Lung (tissue), 12 donors: ENCODE data around the gene TMEM38B. TPM values are rescaled to one million over a fixed set of nuclear protein-coding genes. Genes with fewer than 3 reads are reported as not detected.

ENCODE experiments used
- ATAC-seq: fragments of 200-7000 bp; cut with Tn5 transposase; one replicate; pipeline ENCODE4 v1.9.1; 2020; ENCODE audit warnings: moderate number of reproducible peaks; ENCODE audit not compliant: insufficient read depth, low FRiP score
- DNase-seq, 3 donors: peaks; one replicate each; pipeline ENCODE4 v3.0.0-alpha.2; 2013 to 2017
- H3K27ac ChIP-seq, 2 donors: one replicate each; pipeline ENCODE4 v1.5.1; 2013; ENCODE audit warnings: mild to moderate bottlenecking in 2 of 2, moderate library complexity in 2 of 2, control low read depth in 1 of 2, inconsistent platforms in 1 of 2, low read depth in 1 of 2, low read length in 1 of 2
- H3K27me3 ChIP-seq, 3 donors: one replicate each; pipeline ENCODE4 v1.5.1; 2013; ENCODE audit warnings: low read length in 2 of 3; ENCODE audit not compliant: control insufficient read depth in 3 of 3, insufficient read depth in 3 of 3
- H3K36me3 ChIP-seq, 4 donors: one replicate each; pipeline ENCODE4 v1.5.1; 2013; ENCODE audit warnings: low read length in 4 of 4, mild to moderate bottlenecking in 1 of 4, moderate library complexity in 1 of 4; ENCODE audit not compliant: control insufficient read depth in 4 of 4, insufficient read depth in 4 of 4
- H3K4me1 ChIP-seq, 5 donors: one replicate each; pipeline ENCODE4 v1.5.1; 2013; ENCODE audit warnings: low read length in 5 of 5, mild to moderate bottlenecking in 2 of 5, moderate library complexity in 1 of 5; ENCODE audit not compliant: control insufficient read depth in 5 of 5, insufficient read depth in 5 of 5
- H3K4me3 ChIP-seq: one replicate; pipeline ENCODE4 v1.5.1; 2013; ENCODE audit warnings: mild to moderate bottlenecking, control low read depth, moderate library complexity
- H3K9ac ChIP-seq, 2 donors: one replicate each; pipeline ENCODE4 v1.5.1; 2013; ENCODE audit warnings: low read length in 2 of 2, control low read depth in 1 of 2; ENCODE audit not compliant: insufficient read depth in 1 of 2
- H3K9me3 ChIP-seq, 4 donors: one replicate each; pipeline ENCODE4 v1.5.1; 2013; ENCODE audit warnings: low read length in 3 of 4, mild to moderate bottlenecking in 1 of 4, moderate library complexity in 1 of 4; ENCODE audit not compliant: control insufficient read depth in 4 of 4, insufficient read depth in 3 of 4
- WGBS, 2 donors: extraction: QIAGEN DNeasy Blood & Tissue Kit; methylation state at CpG; one replicate each; pipeline ENCODE4 v1.1.7; 2013; 5-methylcytosine and 5-hydroxymethylcytosine counted together
- polyA plus RNA-seq, 2 donors: library from polyadenylated mRNA; stranded (reverse); fragments of 200-250 nt; gene quantifications; one replicate each; pipeline ENCODE4 v1.2.1, GENCODE V29; 2013
- total RNA-seq, 2 donors: library from RNA; depleted of rRNA in 1 of 2; stranded (reverse); fragments of >200 nt in 1 of 2; gene quantifications; one replicate each; pipeline ENCODE4 v1.2.1, GENCODE V29; 2014 to 2021
- TF ChIP-seq, protein P1 (sequence below): IDR thresholded peaks from 2 replicates; pipeline ENCODE4 v1.5.1; 2012; ENCODE audit warnings: mild to moderate bottlenecking; ENCODE audit errors: control extremely low read depth, extremely low read depth
- donor health status: control.
- donor health status: control.
- donor health status: Bipolar disorder and iron deficiency.
- donor health status: healthy.
- donor health status: DM: yes; HTN: yes; CAD: no.

Gene TMEM38B
- total and polyA plus RNA-seq, 4 donors: 4.9 to 17.2 (median 11.1) TPM

DNA sequence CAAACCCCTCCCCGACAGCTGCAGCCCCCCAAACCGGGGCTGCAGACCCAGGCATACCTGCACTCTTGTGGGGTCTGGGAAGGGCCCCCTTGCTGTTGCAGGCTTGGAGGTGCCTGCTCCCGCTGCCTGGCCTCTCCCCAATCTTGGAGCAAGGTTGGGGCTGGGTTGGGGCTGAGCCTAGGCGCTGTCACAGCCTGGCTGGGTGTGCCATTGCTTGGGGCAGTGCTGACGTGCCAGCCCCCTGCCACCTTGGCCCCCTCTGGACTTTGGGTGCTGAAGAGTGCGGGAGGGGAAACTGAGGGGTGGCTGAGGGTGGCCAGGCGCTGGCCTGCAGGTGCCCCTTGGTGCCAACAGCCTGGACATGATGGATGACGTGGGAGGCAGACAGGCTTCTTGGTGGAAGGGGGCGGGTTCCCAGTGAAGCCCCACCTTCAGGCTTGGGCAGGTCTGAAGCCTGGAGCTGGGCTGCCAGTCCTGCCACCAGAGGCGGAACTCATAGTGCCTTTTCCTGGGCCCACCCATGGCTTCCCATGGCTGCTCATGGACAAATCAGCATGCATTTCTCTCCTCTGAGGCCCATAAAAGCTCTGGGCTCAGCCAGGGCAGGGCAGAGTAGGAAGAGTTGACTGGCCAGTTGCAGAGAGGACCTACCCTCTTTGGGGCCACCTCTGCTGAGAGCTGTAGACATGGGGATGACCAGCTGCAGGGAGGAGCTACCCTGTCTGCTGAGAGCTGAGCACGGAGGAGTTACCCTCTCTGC, 19.1 kb downstream of the TMEM38B start:
- H3K27me3 ChIP-seq: no peaks in the 10 kb centered on the region
- H3K4me1 ChIP-seq: peaks cover 0 to 6% (median 0%) of the 10 kb centered on the region in 5 donors
- TF ChIP-seq, protein P1, sequence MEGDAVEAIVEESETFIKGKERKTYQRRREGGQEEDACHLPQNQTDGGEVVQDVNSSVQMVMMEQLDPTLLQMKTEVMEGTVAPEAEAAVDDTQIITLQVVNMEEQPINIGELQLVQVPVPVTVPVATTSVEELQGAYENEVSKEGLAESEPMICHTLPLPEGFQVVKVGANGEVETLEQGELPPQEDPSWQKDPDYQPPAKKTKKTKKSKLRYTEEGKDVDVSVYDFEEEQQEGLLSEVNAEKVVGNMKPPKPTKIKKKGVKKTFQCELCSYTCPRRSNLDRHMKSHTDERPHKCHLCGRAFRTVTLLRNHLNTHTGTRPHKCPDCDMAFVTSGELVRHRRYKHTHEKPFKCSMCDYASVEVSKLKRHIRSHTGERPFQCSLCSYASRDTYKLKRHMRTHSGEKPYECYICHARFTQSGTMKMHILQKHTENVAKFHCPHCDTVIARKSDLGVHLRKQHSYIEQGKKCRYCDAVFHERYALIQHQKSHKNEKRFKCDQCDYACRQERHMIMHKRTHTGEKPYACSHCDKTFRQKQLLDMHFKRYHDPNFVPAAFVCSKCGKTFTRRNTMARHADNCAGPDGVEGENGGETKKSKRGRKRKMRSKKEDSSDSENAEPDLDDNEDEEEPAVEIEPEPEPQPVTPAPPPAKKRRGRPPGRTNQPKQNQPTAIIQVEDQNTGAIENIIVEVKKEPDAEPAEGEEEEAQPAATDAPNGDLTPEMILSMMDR: no peak
- H3K36me3 ChIP-seq: peaks cover 0 to 7% (median 3%) of the 10 kb centered on the region in 4 donors
- 94 to 97% methylated on average over 11 of the region's 11 CpGs for WGBS, 2 donors
- peaks cover 0 to 3% (median 0%) of the 10 kb centered on the region in 4 donors for H3K9me3 ChIP-seq
- no peak for DNase-seq
- ATAC-seq: no peak
- H3K27ac ChIP-seq: no peak overlapping the region
- no peak overlapping the region for H3K9ac ChIP-seq
- H3K4me3 ChIP-seq: no peak overlapping the region

- WGBS, 2 donors: 96 to 100% methylated on average over 2 of the region's 2 CpGs
- Histone ChIP-seq H3K36me3 (peaks cover 0 to 7% (median 3%) of the 10 kb centered on the region in 4 donors), H3K4me1 (peaks cover 0 to 6% (median 0%) of the 10 kb centered on the region in 5 donors), H3K9me3 (peaks cover 0 to 3% (median 0%) of the 10 kb centered on the region in 4 donors), H3K4me3 (no peak overlapping the region), H3K27me3 (no peaks in the 10 kb centered on the region), H3K9ac (no peak overlapping the region), H3K27ac (no peak overlapping the region)
- TF ChIP-seq, protein P1: no peak
- DNase-seq: no peak
- ATAC-seq: no peak
Measured at GRCh38 chr9:105714020-105714331, 19.6 kb downstream of the TMEM38B start.

GRCh38 chr9:105716146-105716545, 21.8 kb downstream of the TMEM38B start:
- Histone ChIP-seq H3K9me3 (peaks cover 0 to 3% (median 0%) of the 10 kb centered on the region in 4 donors), H3K4me3 (no peak overlapping the region), H3K36me3 (peaks cover 0 to 7% (median 0%) of the 10 kb centered on the region in 4 donors), H3K27ac (no peak overlapping the region), H3K4me1 (peaks cover 0 to 6% (median 0%) of the 10 kb centered on the region in 5 donors), H3K27me3 (no peaks in the 10 kb centered on the region), H3K9ac (no peak overlapping the region)
- ATAC-seq: no peak
- TF ChIP-seq, protein P1: no peak
- WGBS, 2 donors: 91 to 95% methylated on average over 1 of the region's 1 CpG
- no peak for DNase-seq
